HepG2 (cell line): ENCODE data around the gene SAMM50. TPM values are rescaled to one million over a fixed set of nuclear protein-coding genes. Genes with fewer than 3 reads are reported as not detected.

ENCODE experiments used
- ATF7-NPFF ChIP-seq: sonication (generic); formaldehyde crosslinking; IDR thresholded peaks from 2 replicates; pipeline ENCODE4 v1.8.1; 2023; ENCODE audit warnings: mild to moderate bottlenecking, low read depth, missing genetic modification reagents, moderate library complexity
- CBFB ChIP-seq: sonication (generic); formaldehyde crosslinking; IDR thresholded peaks from 2 replicates; pipeline ENCODE4 v1.4.0; 2020; ENCODE audit warnings: missing genetic modification reagents
- CENPBD1 ChIP-seq: sonication (generic); formaldehyde crosslinking; IDR thresholded peaks from 2 replicates; pipeline ENCODE4 v1.8.0; 2022; ENCODE audit warnings: missing genetic modification reagents, low read depth, mild to moderate bottlenecking, borderline replicate concordance
- HMGXB4 ChIP-seq, 2 experiments: sonication (generic) in 1 of 2; formaldehyde crosslinking in 1 of 2; IDR thresholded peaks; 2 replicates each; pipeline versions ENCODE4 v1.4.0 to v1.6.1; 2018 to 2020; ENCODE audit warnings: missing genetic modification reagents in 2 of 2, borderline replicate concordance in 1 of 2, low read depth in 1 of 2, mild to moderate bottlenecking in 1 of 2, missing biosample characterization in 1 of 2
- KDM1A ChIP-seq: IDR thresholded peaks from 2 replicates; pipeline ENCODE4 v1.6.1; 2016; ENCODE audit warnings: missing compliant biosample characterization
- KDM4B ChIP-seq: sonication (generic); formaldehyde crosslinking; IDR thresholded peaks from 2 replicates; pipeline ENCODE4 v1.4.0; 2020; ENCODE audit warnings: missing genetic modification reagents
- KMT2A ChIP-seq: sonication (generic); formaldehyde crosslinking; IDR thresholded peaks from 2 replicates; pipeline ENCODE4 v1.4.0; 2020; ENCODE audit warnings: missing genetic modification reagents
- KMT2B ChIP-seq: IDR thresholded peaks from 2 replicates; pipeline ENCODE4 v1.6.1; 2016; ENCODE audit warnings: missing genetic modification reagents, missing compliant biosample characterization
- NCOA2 ChIP-seq: sonication (generic); formaldehyde crosslinking; IDR thresholded peaks from 2 replicates; pipeline ENCODE4 v1.8.0; 2022; ENCODE audit warnings: inconsistent platforms
- NFE2L2 ChIP-seq: fragments of 150-350 bp; IDR thresholded peaks from 2 replicates; pipeline ENCODE4 v1.6.1; 2014; ENCODE audit warnings: low read length
- PRDM4 ChIP-seq: sonication (generic); formaldehyde crosslinking; IDR thresholded peaks from 2 replicates; pipeline ENCODE4 v1.9.0; 2021; ENCODE audit warnings: missing genetic modification reagents, borderline replicate concordance
- PRPF4 ChIP-seq: fragments of 200-400 bp; formaldehyde crosslinking; IDR thresholded peaks from 2 replicates; pipeline ENCODE4 v1.6.1; 2016; ENCODE audit warnings: low read length, low read depth; ENCODE audit not compliant: poor library complexity, severe bottlenecking
- REXO4 ChIP-seq: sonication (generic); formaldehyde crosslinking; IDR thresholded peaks from 2 replicates; pipeline ENCODE4 v1.8.0; 2022; ENCODE audit warnings: missing genetic modification reagents, mild to moderate bottlenecking, borderline replicate concordance
- SP4 ChIP-seq: sonication (generic); formaldehyde crosslinking; IDR thresholded peaks from 2 replicates; pipeline ENCODE4 v1.8.1; 2023; ENCODE audit warnings: mild to moderate bottlenecking, missing genetic modification reagents
- ZNF333 ChIP-seq: sonication (generic); formaldehyde crosslinking; IDR thresholded peaks from 2 replicates; pipeline ENCODE4 v1.4.0; 2020; ENCODE audit warnings: mild to moderate bottlenecking, missing genetic modification reagents, borderline replicate concordance
- ZNF746 ChIP-seq: sonication (generic); formaldehyde crosslinking; IDR thresholded peaks from 2 replicates; pipeline ENCODE4 v1.8.0; 2022; ENCODE audit warnings: mild to moderate bottlenecking, missing genetic modification reagents
- ZNF761 ChIP-seq: sonication (generic); formaldehyde crosslinking; conservative IDR thresholded peaks from 2 replicates; pipeline ENCODE4 v1.4.0; 2020; ENCODE audit warnings: mild to moderate bottlenecking, missing genetic modification reagents
- polyA plus RNA-seq, 8 experiments: library from polyadenylated mRNA; depleted of rRNA in 3 of 8; stranded (reverse) in 7 of 8; unstranded in 1 of 8; fragments of >200 nt; fragmentation: Illumina TruSeq in 4 of 8; extraction: Trizol in 4 of 8; gene quantifications; 2 replicates each; pipeline versions ENCODE4 v1.2.1 to v1.2.3, GENCODE V29; 2011 to 2016; ENCODE audit warnings: low read depth in 4 of 8, missing spikeins in 1 of 8, mixed read lengths in 1 of 8; ENCODE audit not compliant: insufficient read depth in 1 of 8
- total RNA-seq, 5 experiments: library from RNA; depleted of rRNA; stranded (reverse); fragments of >200 nt; fragmentation: Illumina TruSeq; extraction: Trizol; gene quantifications; 2 replicates each; pipeline ENCODE4 v1.2.3, GENCODE V29; 2016; ENCODE audit warnings: low read depth in 1 of 5

Gene SAMM50
- total and polyA plus RNA-seq, 2 of the 13 experiments (the other 11 are each of a cell fraction or from before 2014, with no cell fraction given) = 34.7 to 63.4 TPM

GRCh38 chr22:43955040-43955882, at the start of gene SAMM50 (continued):
- TF ChIP-seq ZNF333 (CRISPR knock-in tag) = peak; percentile 50; the same call in 1 of the 2 replicates
- TF ChIP-seq NFE2L2 = no peak
- peak; percentile 47; the same call in 1 of the 2 replicates for TF ChIP-seq CBFB (CRISPR knock-in tag)
- TF ChIP-seq SP4 (CRISPR knock-in tag) = peak; percentile 90
- no peak for TF ChIP-seq PRDM4 (CRISPR knock-in tag)
- TF ChIP-seq NCOA2 (CRISPR knock-in tag) = no peak; the same call in 1 of the 2 replicates
- TF ChIP-seq KDM4B (CRISPR knock-in tag) = peak; percentile 81; the same call in 1 of the 2 replicates
- peak; percentile 75; the same call in 1 of the 2 replicates for TF ChIP-seq KMT2A (CRISPR knock-in tag)
- TF ChIP-seq ZNF746 (CRISPR knock-in tag) = peak; percentile 56
- TF ChIP-seq KDM1A (CRISPR knock-in tag) = no peak
- peak; percentile 66 to 81 for TF ChIP-seq HMGXB4 (CRISPR knock-in tag; IDR thresholded peaks at IDR 0.05; ENCODE audit: borderline replicate concordance in 1 of 2, low read depth in 1 of 2)
- TF ChIP-seq ATF7-NPFF (CRISPR knock-in tag) = peak; percentile 12; the same call in 1 of the 2 replicates
- TF ChIP-seq PRPF4 = no peak
- 0 out of 2 replicates have a peak, but pooled peaks have one; percentile 34 for TF ChIP-seq ZNF761 (CRISPR knock-in tag)
- TF ChIP-seq KMT2B (CRISPR knock-in tag) = peak; percentile 90
- no peak for TF ChIP-seq REXO4 (CRISPR knock-in tag)
- peak; percentile 89; the same call in 1 of the 2 replicates for TF ChIP-seq CENPBD1
